CD14-positive monocyte (primary cell): ENCODE measurements around the gene RBM22. TPM values are rescaled to one million over a fixed set of nuclear protein-coding genes. Genes with fewer than 3 reads are reported as not detected.

Experiments used
- DNase-seq, 3 donors: peaks; one replicate each; pipeline ENCODE4 v3.0.0-alpha.2; 2011 to 2022
- H2AFZ ChIP-seq: 2 replicates; pipeline ENCODE4 v1.6.0; 2012; ENCODE audit warnings: mild to moderate bottlenecking, low read depth, low read length, inconsistent platforms; ENCODE audit not compliant: insufficient read depth, poor library complexity, severe bottlenecking
- H3K27ac ChIP-seq, 2 donors: 1 replicate in 1 of 2; 2 replicates in 1 of 2; pipeline ENCODE4 v1.5.1; 2012 to 2013; ENCODE audit warnings: low read length in 2 of 2, control low read depth in 1 of 2, inconsistent platforms in 1 of 2, low read depth in 1 of 2, mild to moderate bottlenecking in 1 of 2
- H3K27me3 ChIP-seq, 2 donors: one replicate each; pipeline versions ENCODE4 v1.6.0 to v1.6.1; 2011 to 2013; ENCODE audit warnings: low read length in 2 of 2; ENCODE audit not compliant: control insufficient read depth in 2 of 2, insufficient read depth in 2 of 2
- H3K36me3 ChIP-seq, 2 donors: replicated peaks in 1 of 2; 1 replicate in 1 of 2; 2 replicates in 1 of 2; pipeline versions ENCODE4 v1.5.1 to v1.6.1; 2012 to 2013; ENCODE audit warnings: low read length in 2 of 2, control low read depth in 1 of 2, inconsistent platforms in 1 of 2, mild to moderate bottlenecking in 1 of 2; ENCODE audit not compliant: insufficient read depth in 2 of 2, control insufficient read depth in 1 of 2
- H3K4me1 ChIP-seq, 2 donors: 1 replicate in 1 of 2; 2 replicates in 1 of 2; pipeline versions ENCODE4 v1.5.1 to v1.6.1; 2012 to 2013; ENCODE audit warnings: low read length in 2 of 2, control low read depth in 1 of 2, inconsistent platforms in 1 of 2, mild to moderate bottlenecking in 1 of 2, moderate library complexity in 1 of 2; ENCODE audit not compliant: insufficient read depth in 2 of 2, control insufficient read depth in 1 of 2
- H3K4me2 ChIP-seq: replicated peaks from 2 replicates; pipeline ENCODE3; 2012; ENCODE audit warnings: low read length, moderate library complexity, mild to moderate bottlenecking; ENCODE audit not compliant: poor library complexity, severe bottlenecking; ENCODE audit errors: extremely low read depth
- H3K4me3 ChIP-seq, 3 experiments: fragments of 200-600 bp in 1 of 3; sonication (generic) in 1 of 3; replicated peaks in 1 of 3; 1 replicate in 2 of 3; 2 replicates in 1 of 3; pipeline ENCODE4 v1.5.1; 2011 to 2013; ENCODE audit warnings: low read length in 3 of 3, mild to moderate bottlenecking in 3 of 3, control low read depth in 2 of 3, low read depth in 2 of 3, inconsistent platforms in 1 of 3, moderate library complexity in 1 of 3
- H3K79me2 ChIP-seq: 2 replicates; pipeline ENCODE4 v1.6.0; 2012; ENCODE audit warnings: mild to moderate bottlenecking, control low read depth, inconsistent platforms, low read length, moderate library complexity; ENCODE audit not compliant: insufficient read depth
- H3K9ac ChIP-seq: 2 replicates; pipeline ENCODE4 v1.6.0; 2017; ENCODE audit warnings: low read length, mild to moderate bottlenecking; ENCODE audit not compliant: insufficient read depth, poor library complexity, severe bottlenecking
- H3K9me3 ChIP-seq, 2 donors: replicated peaks in 1 of 2; 1 replicate in 1 of 2; 2 replicates in 1 of 2; pipeline versions ENCODE4 v1.5.1 to v1.6.1; 2012 to 2013; ENCODE audit warnings: low read length in 2 of 2, control low read depth in 1 of 2; ENCODE audit not compliant: control insufficient read depth in 1 of 2, insufficient read depth in 1 of 2
- H4K20me1 ChIP-seq: 2 replicates; pipeline ENCODE4 v1.6.0; 2012; ENCODE audit warnings: mild to moderate bottlenecking, low read length, control low read depth, moderate library complexity; ENCODE audit not compliant: insufficient read depth
- H3K27ac Mint-ChIP-seq, 7 donors: one replicate each; pipeline ENCODE4 v1.8.0; 2020; ENCODE audit warnings: mild to moderate bottlenecking in 7 of 7, mixed read lengths in 7 of 7, moderate library complexity in 6 of 7, inconsistent platforms in 2 of 7
- H3K27me3 Mint-ChIP-seq, 3 donors: one replicate each; pipeline ENCODE4 v1.8.0; 2021 to 2022; ENCODE audit warnings: low read depth in 3 of 3, mild to moderate bottlenecking in 3 of 3, mixed read lengths in 3 of 3, moderate library complexity in 3 of 3, inconsistent platforms in 1 of 3
- H3K36me3 Mint-ChIP-seq, 2 donors: one replicate each; pipeline ENCODE4 v1.8.0; 2020; ENCODE audit warnings: mixed read lengths in 2 of 2, inconsistent platforms in 1 of 2, mild to moderate bottlenecking in 1 of 2
- H3K4me1 Mint-ChIP-seq: one replicate; pipeline ENCODE4 v1.8.0; 2020; ENCODE audit warnings: mild to moderate bottlenecking, mixed read lengths
- H3K4me3 Mint-ChIP-seq, 2 donors: one replicate each; pipeline ENCODE4 v1.8.0; 2020; ENCODE audit warnings: mild to moderate bottlenecking in 2 of 2, mixed read lengths in 2 of 2, moderate library complexity in 1 of 2
- H3K9me3 Mint-ChIP-seq, 7 donors: one replicate each; pipeline ENCODE4 v1.8.0; 2020 to 2022; ENCODE audit warnings: mixed read lengths in 7 of 7, mild to moderate bottlenecking in 6 of 7, moderate library complexity in 6 of 7, inconsistent platforms in 2 of 7
- CTCF ChIP-seq: fragments of 200-600 bp; IDR thresholded peaks from one replicate; pipeline ENCODE4 v1.8.0; 2022; ENCODE audit warnings: antibody characterized with exemption, mild to moderate bottlenecking
- WGBS: methylation state at CpG from one replicate; pipeline ENCODE4 v1.1.5; 2013; ENCODE audit warnings: missing lambda C conversion rate; ENCODE audit not compliant: insufficient coverage; 5-methylcytosine and 5-hydroxymethylcytosine counted together
- intact Hi-C, 2 donors: fragments of 100-400 bp; cut with micrococcal nuclease; formaldehyde crosslinking; loops; one replicate each; pipeline versions ENCODE4 v1.15.0 to v1.15.1; 2023
- polyA plus RNA-seq, 3 donors: library from polyadenylated mRNA; depleted of rRNA in 1 of 3; unstranded in 2 of 3; stranded (reverse) in 1 of 3; fragments of 300-500 nt in 2 of 3; fragments of >200 nt in 1 of 3; fragmentation: Illumina TruSeq in 2 of 3; gene quantifications; 1 replicate in 2 of 3; 2 replicates in 1 of 3; pipeline ENCODE4 v1.2.3, GENCODE V29; 2012 to 2021

The RBM22 gene
- polyA plus RNA-seq, 3 donors = 37.9 to 68.4 (median 47.4) TPM

GRCh38 chr5:150651924-150652671 lies 48.8 kb downstream of the RBM22 start:
- peaks cover 7% of the 10 kb centered on the region for H3K4me1 Mint-ChIP-seq
- no peak overlapping the region for H3K4me2 ChIP-seq
- peaks cover 8 to 12% of the 10 kb centered on the region in 2 donors for H3K4me1 ChIP-seq
- H3K27me3 Mint-ChIP-seq = peaks cover 4 to 12% (median 9%) of the 10 kb centered on the region in 3 donors
- no peaks in the 10 kb centered on the region for H3K9me3 ChIP-seq
- H3K9ac ChIP-seq = no peak overlapping the region
- H4K20me1 ChIP-seq = no peaks in the 10 kb centered on the region
- intact Hi-C loops = loop anchor here in 1 of 2 donors (10.0 kb wide), 1 partner anchor 197 kb away; no protein-coding TSS in a partner anchor
- no peak for TF ChIP-seq CTCF
- H3K4me3 ChIP-seq = no peak overlapping the region
- no peak for DNase-seq
- H2AFZ ChIP-seq = no peak overlapping the region
- no peaks in the 10 kb centered on the region for H3K79me2 ChIP-seq
- H3K27me3 ChIP-seq = peaks cover 0 to 4% of the 10 kb centered on the region in 2 donors
- no peak overlapping the region for H3K27ac Mint-ChIP-seq
- no peaks in the 10 kb centered on the region for H3K36me3 ChIP-seq
- H3K9me3 Mint-ChIP-seq = peaks cover 0 to 2% (median 0%) of the 10 kb centered on the region in 7 donors
- no peak overlapping the region for H3K27ac ChIP-seq
- H3K36me3 Mint-ChIP-seq = no peaks in the 10 kb centered on the region
- 100% methylated on average over 2 of the region's 13 CpGs for WGBS
- no peak overlapping the region for H3K4me3 Mint-ChIP-seq

- no peak overlapping the region for H2AFZ ChIP-seq
- no peaks in the 10 kb centered on the region for H3K36me3 ChIP-seq
- no peak overlapping the region for H3K9ac ChIP-seq
- TF ChIP-seq CTCF = no peak
- WGBS = 92% methylated on average over 1 of the region's 1 CpG
- no peak for DNase-seq
- Mint-ChIP-seq H3K4me1 (peaks cover 5% of the 10 kb centered on the region), H3K4me3 (no peak overlapping the region), H3K27me3 (peaks cover 4 to 12% (median 9%) of the 10 kb centered on the region in 3 donors), H3K36me3 (no peaks in the 10 kb centered on the region), H3K27ac (no peak overlapping the region), H3K9me3 (peaks cover 0 to 2% (median 0%) of the 10 kb centered on the region in 7 donors)
- H3K4me2 ChIP-seq = no peak overlapping the region
- H3K4me1 ChIP-seq = peaks cover 4 to 7% of the 10 kb centered on the region in 2 donors
- H3K9me3 ChIP-seq = no peaks in the 10 kb centered on the region
- peaks cover 0 to 4% of the 10 kb centered on the region in 2 donors for H3K27me3 ChIP-seq
- intact Hi-C loops = loop anchor here in 1 of 2 donors (10.0 kb wide), 1 partner anchor 197 kb away; no protein-coding TSS in a partner anchor
- H3K79me2 ChIP-seq = no peaks in the 10 kb centered on the region
- no peaks in the 10 kb centered on the region for H4K20me1 ChIP-seq
- H3K27ac ChIP-seq = no peak overlapping the region
- H3K4me3 ChIP-seq = no peak overlapping the region
Measured at GRCh38 chr5:150651382-150651781, 49.5 kb downstream of the RBM22 start.
